Transverse colon (tissue), 4 donors: Measurements from ENCODE around the gene VAPB. TPM values are rescaled to one million over a fixed set of nuclear protein-coding genes. Genes with fewer than 3 reads are reported as not detected.

ENCODE experiments used
- DNase-seq: peaks from one replicate; pipeline ENCODE4 v3.0.0-alpha.2; 2019
- H3K27ac ChIP-seq, 4 donors: fragments of 200-600 bp; sonication (generic); 2 replicates each; pipeline ENCODE4 v1.5.1; 2016 to 2018; ENCODE audit warnings: inconsistent platforms in 4 of 4
- H3K27me3 ChIP-seq: fragments of 200-600 bp; sonication (generic); 2 replicates; pipeline ENCODE4 v1.5.1; 2017; ENCODE audit warnings: inconsistent platforms
- H3K36me3 ChIP-seq, 4 donors: fragments of 200-600 bp; sonication (generic); 2 replicates each; pipeline ENCODE4 v1.5.1; 2017 to 2019; ENCODE audit warnings: inconsistent platforms in 4 of 4
- H3K4me1 ChIP-seq, 4 donors: fragments of 200-600 bp; sonication (generic); 2 replicates each; pipeline ENCODE4 v1.5.1; 2017 to 2020; ENCODE audit warnings: inconsistent platforms in 4 of 4
- H3K4me3 ChIP-seq, 4 donors: fragments of 200-600 bp; sonication (generic); 1 replicate in 1 of 4; 2 replicates in 3 of 4; pipeline versions ENCODE4 v1.5.1 to v1.6.1; 2017 to 2019; ENCODE audit warnings: inconsistent platforms in 4 of 4
- H3K9me3 ChIP-seq, 2 donors: fragments of 200-600 bp; sonication (generic); 2 replicates each; pipeline ENCODE4 v1.5.1; 2017 to 2019; ENCODE audit warnings: inconsistent platforms in 2 of 2
- CTCF ChIP-seq, 5 experiments: fragments of 200-600 bp in 3 of 5; fragments of 450-650 bp in 2 of 5; sonication (generic) in 3 of 5; IDR thresholded peaks; 1 replicate in 2 of 5; 2 replicates in 3 of 5; pipeline ENCODE4 v1.5.1; 2016 to 2017; ENCODE audit warnings: antibody characterized with exemption in 5 of 5, inconsistent platforms in 3 of 5, mild to moderate bottlenecking in 2 of 5, moderate library complexity in 1 of 5
- EP300 ChIP-seq: sonication (generic); formaldehyde crosslinking; IDR thresholded peaks from one replicate; pipeline ENCODE4 v1.6.1; 2017; ENCODE audit warnings: antibody characterized with exemption, low read depth
- POLR2A ChIP-seq: fragments of 450-650 bp; IDR thresholded peaks from one replicate; pipeline ENCODE4 v1.6.1; 2016; ENCODE audit warnings: antibody characterized with exemption, mild to moderate bottlenecking, moderate library complexity
- POLR2AphosphoS5 ChIP-seq, 3 donors: sonication (generic); formaldehyde crosslinking; IDR thresholded peaks; one replicate each; pipeline ENCODE4 v1.6.1; 2016; ENCODE audit warnings: antibody characterized with exemption in 3 of 3
- WGBS, 2 donors: methylation state at CpG; one replicate each; pipeline ENCODE4 v1.1.5; 2018; ENCODE audit warnings: low coverage in 1 of 2; 5-methylcytosine and 5-hydroxymethylcytosine counted together
- in situ Hi-C, 4 donors: fragments of 200-750 bp; cut with MboI; loops; one replicate each; pipeline versions ENCODE4 v1.15.0 to v1.15.1; 2017; ENCODE audit warnings: low sequenced_read_pairs in 3 of 4, low pct_ligation_motif_present in 1 of 4, low pct_unique_long_range_greater_than_20kb in 1 of 4
- intact Hi-C: fragments of 100-400 bp; cut with DNase I; formaldehyde crosslinking; loops from one replicate; pipeline ENCODE4 v1.15.1; 2023; ENCODE audit warnings: low total_unique reads
- total RNA-seq, 4 donors: library from RNA; depleted of rRNA; stranded (reverse); fragments of >200 nt; gene quantifications; one replicate each; pipeline ENCODE4 v1.1.0, GENCODE V29; 2016

VAPB gene
- total RNA-seq, 4 donors from 2014 or later: 11.6 to 44.8 (median 28.0) TPM

- H3K4me1 ChIP-seq: peaks cover 0 to 20% (median 5%) of the 10 kb centered on the region in 4 donors
- no peak overlapping the region for H3K4me3 ChIP-seq
- H3K9me3 ChIP-seq: no peaks in the 10 kb centered on the region
- WGBS, 2 donors: 79 to 95% methylated on average over 3 to 5 of the region's 5 CpGs
- H3K36me3 ChIP-seq: peaks cover 0 to 17% (median 4%) of the 10 kb centered on the region in 4 donors
- intact Hi-C loops: loop anchor here (10.0 kb wide), 1 partner anchor 125 kb away; no protein-coding TSS in a partner anchor
- H3K27me3 ChIP-seq: no peaks in the 10 kb centered on the region
- peak overlapping the region in 1 of 4 donors; percentile 21 for H3K27ac ChIP-seq
- in situ Hi-C loops: loop anchor here in 2 of 4 donors (10.0 kb wide), 2 partner anchors 195 to 205 kb away; no protein-coding TSS in a partner anchor
- TF ChIP-seq POLR2A (no peak), EP300 (no peak), POLR2AphosphoS5 (IDR thresholded peaks at IDR 0.05) (no peak), CTCF (IDR thresholded peaks at IDR 0.05) (no peak)
- DNase-seq: no peak
Observed at GRCh38 chr20:58440021-58440767, 51.2 kb downstream of the VAPB start.

DNA sequence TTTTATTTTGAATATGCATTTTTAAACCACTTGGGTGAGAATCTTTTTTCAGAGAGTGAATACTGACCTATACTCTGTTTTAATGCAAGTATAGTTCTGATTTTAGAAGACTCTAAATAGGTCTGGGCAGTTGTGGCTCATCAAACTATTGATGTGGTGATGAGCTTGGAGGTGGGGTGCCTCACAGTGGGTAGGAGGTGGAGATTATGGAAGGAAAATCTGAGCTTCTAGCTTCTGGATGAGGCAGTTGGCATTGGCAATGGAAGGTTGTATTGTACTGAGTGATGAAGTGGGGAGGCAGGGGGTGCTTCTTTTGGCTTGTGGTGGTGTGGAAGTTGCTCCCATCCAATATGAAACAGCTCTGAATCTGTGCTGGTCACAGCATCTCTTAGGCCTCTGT lies 52.7 kb downstream of the VAPB start:
- Histone ChIP-seq H3K27me3 (no peaks in the 10 kb centered on the region), H3K9me3 (no peaks in the 10 kb centered on the region), H3K4me1 (peaks cover 0 to 10% (median 4%) of the 10 kb centered on the region in 4 donors), H3K4me3 (no peak overlapping the region), H3K36me3 (peaks cover 0 to 17% (median 4%) of the 10 kb centered on the region in 4 donors), H3K27ac (no peak overlapping the region)
- intact Hi-C loops: loop anchor here (10.0 kb wide), 1 partner anchor 127 kb away; no protein-coding TSS in a partner anchor
- no peak for TF ChIP-seq POLR2AphosphoS5 (IDR thresholded peaks at IDR 0.05)
- no peak for TF ChIP-seq POLR2A
- no peak for TF ChIP-seq EP300
- no peak for TF ChIP-seq CTCF (IDR thresholded peaks at IDR 0.05)
- DNase-seq: no peak
- in situ Hi-C loops: loop anchor here in 2 of 4 donors (10.0 kb wide), 2 partner anchors 197 to 207 kb away; no protein-coding TSS in a partner anchor

GRCh38 chr20:58444746-58445255 lies 55.8 kb downstream of the VAPB start:
- Histone ChIP-seq H3K4me3 (no peak overlapping the region), H3K27ac (no peak overlapping the region), H3K36me3 (peaks cover 0 to 17% (median 4%) of the 10 kb centered on the region in 4 donors), H3K9me3 (no peaks in the 10 kb centered on the region), H3K27me3 (no peaks in the 10 kb centered on the region), H3K4me1 (peaks cover 0 to 7% (median 2%) of the 10 kb centered on the region in 4 donors)
- WGBS, 2 donors: 82 to 94% methylated on average over 5 of the region's 5 CpGs
- TF ChIP-seq POLR2A (no peak), POLR2AphosphoS5 (IDR thresholded peaks at IDR 0.05) (no peak), CTCF (IDR thresholded peaks at IDR 0.05) (no peak), EP300 (no peak)
- DNase-seq: no peak
- intact Hi-C loops: loop anchor here (10.0 kb wide), 1 partner anchor 130 kb away; no protein-coding TSS in a partner anchor
- in situ Hi-C loops: loop anchor here in 2 of 4 donors (10.0 kb wide), 2 partner anchors 200 to 210 kb away; no protein-coding TSS in a partner anchor

DNA sequence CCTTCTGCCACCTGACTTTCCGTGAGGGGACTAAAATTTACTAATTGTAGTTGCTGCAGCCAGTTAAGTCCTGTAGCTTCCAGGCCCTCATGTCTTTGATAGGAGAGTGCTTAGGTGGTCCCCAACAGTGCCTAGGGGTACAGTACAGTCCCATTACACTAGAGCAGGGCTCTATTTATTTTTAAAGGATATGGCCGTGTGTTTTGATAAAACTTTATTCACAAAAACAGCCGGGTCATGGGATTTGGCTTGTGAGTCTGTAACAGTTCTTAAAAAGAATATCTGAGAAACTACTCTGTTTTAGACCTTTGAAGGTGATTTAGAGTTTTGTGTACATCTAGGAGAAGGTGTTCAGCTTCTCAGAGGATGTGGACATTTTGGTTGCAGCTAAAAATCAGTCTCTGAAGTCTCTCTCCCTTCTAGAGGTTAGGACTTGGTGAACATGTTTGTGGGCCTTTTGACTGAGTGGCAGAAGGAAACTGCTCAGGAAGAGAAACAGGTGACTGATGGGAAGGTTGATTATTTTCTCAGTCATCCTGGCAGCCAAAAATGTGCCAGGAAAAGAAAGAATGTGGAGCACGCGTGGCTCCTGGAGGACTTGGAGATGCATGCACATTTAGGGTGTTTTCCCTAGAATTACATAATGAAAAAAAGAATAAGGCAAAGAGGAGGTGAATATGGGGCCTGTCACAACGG lies 57.4 kb downstream of the VAPB start:
- no peak overlapping the region for H3K4me3 ChIP-seq
- H3K4me1 ChIP-seq: peaks cover 0 to 17% (median 2%) of the 10 kb centered on the region in 4 donors
- in situ Hi-C loops (loop anchor here in 2 of 4 donors (10.0 kb wide), 2 partner anchors 202 to 212 kb away; no protein-coding TSS in a partner anchor), intact Hi-C loops (loop anchor here (10.0 kb wide), 1 partner anchor 132 kb away; no protein-coding TSS in a partner anchor)
- H3K27ac ChIP-seq: no peak overlapping the region
- H3K27me3 ChIP-seq: no peaks in the 10 kb centered on the region
- peaks cover 0 to 8% (median 4%) of the 10 kb centered on the region in 4 donors for H3K36me3 ChIP-seq
- DNase-seq: no peak
- no peaks in the 10 kb centered on the region for H3K9me3 ChIP-seq
- TF ChIP-seq CTCF (IDR thresholded peaks at IDR 0.05): no peak
- no peak for TF ChIP-seq POLR2AphosphoS5 (IDR thresholded peaks at IDR 0.05)
- no peak for TF ChIP-seq EP300
- TF ChIP-seq POLR2A: no peak
- 70 to 91% methylated on average over 2 to 6 of the region's 6 CpGs for WGBS, 2 donors
